ENCODE measurements around the gene KIAA1671. TPM values are rescaled to one million over a fixed set of nuclear protein-coding genes. Genes with fewer than 3 reads are reported as not detected.

KIAA1671 gene
- total and polyA plus RNA-seq, 2 of the 4 experiments (the other 2 are of a cell fraction), result 0.02 TPM; not detected in 1

GRCh38 chr22:25028841-25029141, 76.3 kb downstream of the KIAA1671 start:
- 78% methylated on average over 9 of the region's 9 CpGs; no CpG with 5 or more reads in 1 of the 2 experiments for WGBS, 2 experiments (ENCODE audit: extremely low coverage in 2 of 2, insufficient read length in 1 of 2)
- in situ Hi-C loops (cut with MboI; ENCODE audit: low sequenced_read_pairs), result loop anchor here (10.0 kb wide), 1 partner anchor 56 kb away; no protein-coding TSS in a partner anchor

More at GRCh38 chr22:25028841-25029141, 76.3 kb downstream of the KIAA1671 start:
- no peak overlapping the region for H2BK20ac ChIP-seq (ENCODE audit: low read depth, low read length)
- ChIA-PET CTCF (no interaction called here), POLR2A (ENCODE audit: unreplicated experiment) (no interaction called here)
- H3K27me3 ChIP-seq (ENCODE audit: control insufficient read depth, insufficient read depth, low read length), result no peaks in the 10 kb centered on the region
- no TSS peak for BruUV-seq (replicated peaks)
- H2BK120ac ChIP-seq (ENCODE audit: low read depth, low read length), result no peak overlapping the region
- H4K8ac ChIP-seq (ENCODE audit: low read depth in 2 of 2, low read length in 2 of 2), result no peak overlapping the region
- ATAC-seq (ENCODE audit: low read depth) (no peak), DNase-seq (no peak)
- H2BK5ac ChIP-seq (ENCODE audit: low read depth, low read length, poor library complexity, severe bottlenecking), result no peak overlapping the region
- no peak overlapping the region for H3K27ac ChIP-seq (ENCODE audit: insufficient read depth, low read length)
- no peaks in the 10 kb centered on the region for H4K20me1 ChIP-seq (ENCODE audit: insufficient read depth, low read length)
- H3K4me1 ChIP-seq (ENCODE audit: control insufficient read depth, insufficient read depth, low read length), result no peaks in the 10 kb centered on the region
- no peak overlapping the region for H2BK15ac ChIP-seq (ENCODE audit: low read depth, low read length)
- TF ChIP-seq POLR2A (IDR thresholded peaks at IDR 0.05; ENCODE audit: low read depth, low read length), result no peak
- TF ChIP-seq SMC3 (IDR thresholded peaks at IDR 0.05; ENCODE audit: low read depth, low read length), result no peak
- TF ChIP-seq RFX5 (IDR thresholded peaks at IDR 0.05; ENCODE audit: low read depth, low read length), result no peak
- TF ChIP-seq MXI1 (IDR thresholded peaks at IDR 0.05; ENCODE audit: borderline replicate concordance, low read depth, low read length), result no peak
- no peak for TF ChIP-seq MAZ (IDR thresholded peaks at IDR 0.05; ENCODE audit: borderline replicate concordance, low read depth, low read length)
- no peak for TF ChIP-seq CEBPB (IDR thresholded peaks at IDR 0.05; ENCODE audit: low read depth, low read length)
- H3K4me3 ChIP-seq (ENCODE audit: insufficient read depth, low read depth, low read length), result no peak overlapping the region
- no peak overlapping the region for H4K91ac ChIP-seq (ENCODE audit: insufficient read depth, low read depth, low read length)
- H3K9me3 ChIP-seq (ENCODE audit: control insufficient read depth, insufficient read depth, low read length), result no peaks in the 10 kb centered on the region; the same call in 1 of the 2 replicates
- H3K9ac ChIP-seq (ENCODE audit: low read depth, low read length), result no peak overlapping the region
- H3K14ac ChIP-seq (replicated peaks; ENCODE audit: low read depth, low read length), result no peak overlapping the region
- H2AFZ ChIP-seq (replicated peaks; ENCODE audit: low read length, poor library complexity), result no peak overlapping the region
- H2AK9ac ChIP-seq (replicated peaks; ENCODE audit: low read depth, low read length, poor library complexity), result no peak overlapping the region
- no peaks in the 10 kb centered on the region for H3K79me1 ChIP-seq (ENCODE audit: low read depth in 1 of 2, low read length in 2 of 2)
- H3K36me3 ChIP-seq (ENCODE audit: control insufficient read depth, insufficient read depth, low read length), result no peaks in the 10 kb centered on the region
- no peak overlapping the region for H2AK5ac ChIP-seq (ENCODE audit: low read depth, low read length)
- no peak overlapping the region for H3K4ac ChIP-seq (ENCODE audit: low read depth, low read length)
- intact Hi-C loops (cut with micrococcal nuclease), result no loop called here
- H3K9me1 ChIP-seq (ENCODE audit: insufficient read depth, low read length), result no peaks in the 10 kb centered on the region
- H3K18ac ChIP-seq (ENCODE audit: low read depth, low read length), result no peak overlapping the region
- no peak overlapping the region for H4K5ac ChIP-seq (ENCODE audit: low read depth, low read length)
- no peak overlapping the region for H3K4me2 ChIP-seq (ENCODE audit: low read depth, low read length)
- no peak overlapping the region for H3K56ac ChIP-seq (ENCODE audit: extremely low read depth, insufficient read depth, low read length)
- dilution Hi-C loops (cut with HindIII; ENCODE audit: low sequenced_read_pairs, unreplicated experiment), result no loop called here
- no peak overlapping the region for H3K23ac ChIP-seq (ENCODE audit: low read depth, low read length)
